ENCODE measurements around the gene AP2S1. TPM values are rescaled to one million over a fixed set of nuclear protein-coding genes. Genes with fewer than 3 reads are reported as not detected.
A peak's percentile ranks its signal among the peaks of the same experiment; 100 is the strongest.

Gene AP2S1
- total RNA-seq, 1 donor from 2014 or later, result 229 TPM

DNA sequence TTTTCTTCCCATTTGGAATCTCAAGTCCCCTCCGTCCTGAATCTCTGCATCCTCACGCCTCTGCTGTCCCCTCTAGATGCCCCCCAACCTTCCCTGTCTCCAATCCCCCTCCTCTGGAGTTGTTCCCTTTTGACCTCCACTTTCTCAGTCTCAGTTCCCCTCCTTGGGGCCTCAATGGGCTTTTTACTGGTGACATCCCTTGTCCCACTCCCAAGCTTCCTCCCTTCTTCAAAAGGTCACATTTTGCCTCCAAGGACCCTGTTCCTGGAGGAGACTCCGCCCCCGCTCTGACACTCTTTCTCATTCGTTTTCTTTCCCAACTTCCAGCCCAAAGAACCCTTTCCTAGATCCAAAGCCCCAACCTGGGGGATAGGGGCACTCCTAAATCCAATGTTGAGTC, 1.0 kb downstream of the AP2S1 start:
- Mint-ChIP-seq H3K27me3 (ENCODE audit: unreplicated experiment) (no peaks in the 10 kb centered on the region), H3K36me3 (ENCODE audit: unreplicated experiment) (peaks cover 10% of the 10 kb centered on the region), H3K9me3 (ENCODE audit: unreplicated experiment) (no peaks in the 10 kb centered on the region), H3K27ac (ENCODE audit: unreplicated experiment) (peak overlapping the region; percentile 99), H3K4me1 (ENCODE audit: unreplicated experiment) (peaks cover 20% of the 10 kb centered on the region), H3K4me3 (ENCODE audit: unreplicated experiment) (peak overlapping the region; percentile 98)
- no peak for DNase-seq (ENCODE audit: extremely low spot score, unreplicated experiment)
- TF ChIP-seq, protein P1, sequence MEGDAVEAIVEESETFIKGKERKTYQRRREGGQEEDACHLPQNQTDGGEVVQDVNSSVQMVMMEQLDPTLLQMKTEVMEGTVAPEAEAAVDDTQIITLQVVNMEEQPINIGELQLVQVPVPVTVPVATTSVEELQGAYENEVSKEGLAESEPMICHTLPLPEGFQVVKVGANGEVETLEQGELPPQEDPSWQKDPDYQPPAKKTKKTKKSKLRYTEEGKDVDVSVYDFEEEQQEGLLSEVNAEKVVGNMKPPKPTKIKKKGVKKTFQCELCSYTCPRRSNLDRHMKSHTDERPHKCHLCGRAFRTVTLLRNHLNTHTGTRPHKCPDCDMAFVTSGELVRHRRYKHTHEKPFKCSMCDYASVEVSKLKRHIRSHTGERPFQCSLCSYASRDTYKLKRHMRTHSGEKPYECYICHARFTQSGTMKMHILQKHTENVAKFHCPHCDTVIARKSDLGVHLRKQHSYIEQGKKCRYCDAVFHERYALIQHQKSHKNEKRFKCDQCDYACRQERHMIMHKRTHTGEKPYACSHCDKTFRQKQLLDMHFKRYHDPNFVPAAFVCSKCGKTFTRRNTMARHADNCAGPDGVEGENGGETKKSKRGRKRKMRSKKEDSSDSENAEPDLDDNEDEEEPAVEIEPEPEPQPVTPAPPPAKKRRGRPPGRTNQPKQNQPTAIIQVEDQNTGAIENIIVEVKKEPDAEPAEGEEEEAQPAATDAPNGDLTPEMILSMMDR (IDR thresholded peaks at IDR 0.05), result no peak

- Mint-ChIP-seq H3K4me3 (ENCODE audit: unreplicated experiment) (no peak overlapping the region), H3K9me3 (ENCODE audit: unreplicated experiment) (no peaks in the 10 kb centered on the region), H3K27me3 (ENCODE audit: unreplicated experiment) (no peaks in the 10 kb centered on the region), H3K36me3 (ENCODE audit: unreplicated experiment) (peaks cover 12% of the 10 kb centered on the region), H3K4me1 (ENCODE audit: unreplicated experiment) (peaks cover 20% of the 10 kb centered on the region), H3K27ac (ENCODE audit: unreplicated experiment) (peak overlapping the region; percentile 99)
- DNase-seq (ENCODE audit: extremely low spot score, unreplicated experiment), result no peak
- TF ChIP-seq, protein P1 (IDR thresholded peaks at IDR 0.05), result no peak
Measured at GRCh38 chr19:46848389-46848788, 2.3 kb downstream of the AP2S1 start.

DNA sequence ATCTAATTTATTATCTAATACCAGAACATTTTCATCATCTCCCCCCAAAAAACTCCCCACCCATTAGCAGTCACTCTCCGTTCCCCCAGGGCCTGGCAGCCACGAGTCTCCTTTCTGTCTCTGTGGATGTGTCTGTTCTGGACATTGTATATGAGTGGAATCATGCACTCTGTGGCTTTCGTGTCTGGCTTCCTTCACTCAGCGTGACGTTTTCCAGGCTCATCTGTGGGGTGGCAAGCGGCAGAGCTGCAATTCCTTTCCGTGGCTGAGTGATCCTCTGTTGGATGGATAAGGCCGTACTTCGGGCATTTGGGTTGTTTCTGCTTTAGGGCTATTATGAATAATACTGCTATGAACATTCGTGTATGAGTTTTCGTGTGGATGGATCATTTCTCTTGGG, 3.1 kb downstream of the AP2S1 start:
- H3K4me3 Mint-ChIP-seq (ENCODE audit: unreplicated experiment), result peak overlapping the region; percentile 46
- no peak for DNase-seq (ENCODE audit: extremely low spot score, unreplicated experiment)
- H3K9me3 Mint-ChIP-seq (ENCODE audit: unreplicated experiment), result no peaks in the 10 kb centered on the region
- H3K4me1 Mint-ChIP-seq (ENCODE audit: unreplicated experiment), result peaks cover 24% of the 10 kb centered on the region
- H3K27me3 Mint-ChIP-seq (ENCODE audit: unreplicated experiment), result no peaks in the 10 kb centered on the region
- H3K36me3 Mint-ChIP-seq (ENCODE audit: unreplicated experiment), result peaks cover 12% of the 10 kb centered on the region
- H3K27ac Mint-ChIP-seq (ENCODE audit: unreplicated experiment), result peak overlapping the region; percentile 99
- TF ChIP-seq, protein P1 (IDR thresholded peaks at IDR 0.05), result no peak

GRCh38 chr19:46845959-46846459, 4.6 kb downstream of the AP2S1 start:
- peaks cover 14% of the 10 kb centered on the region for H3K36me3 Mint-ChIP-seq (ENCODE audit: unreplicated experiment)
- no peak overlapping the region for H3K4me3 Mint-ChIP-seq (ENCODE audit: unreplicated experiment)
- TF ChIP-seq, protein P1 (IDR thresholded peaks at IDR 0.05), result no peak
- peak overlapping the region; percentile 52 for H3K27ac Mint-ChIP-seq (ENCODE audit: unreplicated experiment)
- H3K27me3 Mint-ChIP-seq (ENCODE audit: unreplicated experiment), result no peaks in the 10 kb centered on the region
- no peaks in the 10 kb centered on the region for H3K9me3 Mint-ChIP-seq (ENCODE audit: unreplicated experiment)
- peaks cover 26% of the 10 kb centered on the region for H3K4me1 Mint-ChIP-seq (ENCODE audit: unreplicated experiment)
- no peak for DNase-seq (ENCODE audit: extremely low spot score, unreplicated experiment)

- Mint-ChIP-seq H3K27me3 (ENCODE audit: unreplicated experiment) (no peaks in the 10 kb centered on the region), H3K36me3 (ENCODE audit: unreplicated experiment) (peaks cover 17% of the 10 kb centered on the region), H3K4me1 (ENCODE audit: unreplicated experiment) (peaks cover 22% of the 10 kb centered on the region), H3K27ac (ENCODE audit: unreplicated experiment) (no peak overlapping the region), H3K9me3 (ENCODE audit: unreplicated experiment) (no peaks in the 10 kb centered on the region), H3K4me3 (ENCODE audit: unreplicated experiment) (no peak overlapping the region)
- TF ChIP-seq, protein P1 (IDR thresholded peaks at IDR 0.05), result no peak
- DNase-seq (ENCODE audit: extremely low spot score, unreplicated experiment), result no peak
Measured at GRCh38 chr19:46844067-46844489, 6.6 kb downstream of the AP2S1 start.
